ENCODE data around the gene NR2F1.

GRCh38 chr5:93573354-93574351 lies 9.4 kb upstream of the NR2F1 start:
- TF ChIP-seq, protein P1, sequence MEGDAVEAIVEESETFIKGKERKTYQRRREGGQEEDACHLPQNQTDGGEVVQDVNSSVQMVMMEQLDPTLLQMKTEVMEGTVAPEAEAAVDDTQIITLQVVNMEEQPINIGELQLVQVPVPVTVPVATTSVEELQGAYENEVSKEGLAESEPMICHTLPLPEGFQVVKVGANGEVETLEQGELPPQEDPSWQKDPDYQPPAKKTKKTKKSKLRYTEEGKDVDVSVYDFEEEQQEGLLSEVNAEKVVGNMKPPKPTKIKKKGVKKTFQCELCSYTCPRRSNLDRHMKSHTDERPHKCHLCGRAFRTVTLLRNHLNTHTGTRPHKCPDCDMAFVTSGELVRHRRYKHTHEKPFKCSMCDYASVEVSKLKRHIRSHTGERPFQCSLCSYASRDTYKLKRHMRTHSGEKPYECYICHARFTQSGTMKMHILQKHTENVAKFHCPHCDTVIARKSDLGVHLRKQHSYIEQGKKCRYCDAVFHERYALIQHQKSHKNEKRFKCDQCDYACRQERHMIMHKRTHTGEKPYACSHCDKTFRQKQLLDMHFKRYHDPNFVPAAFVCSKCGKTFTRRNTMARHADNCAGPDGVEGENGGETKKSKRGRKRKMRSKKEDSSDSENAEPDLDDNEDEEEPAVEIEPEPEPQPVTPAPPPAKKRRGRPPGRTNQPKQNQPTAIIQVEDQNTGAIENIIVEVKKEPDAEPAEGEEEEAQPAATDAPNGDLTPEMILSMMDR (IDR thresholded peaks at IDR 0.05): no peak
- TF ChIP-seq POLR2AphosphoS5 (IDR thresholded peaks at IDR 0.05) (no peak), EP300 (IDR thresholded peaks at IDR 0.05) (no peak), POLR2A (IDR thresholded peaks at IDR 0.05) (no peak)

All from gastroesophageal sphincter (tissue), 3 donors.